ENCODE measurements around the gene CRYGA.
A peak's percentile ranks its signal among the peaks of the same experiment; 100 is the strongest.
"Not testable (repeated sequence)": the region's sequence is repeated elsewhere in the genome, so short reads cannot be mapped to it uniquely, and the experiment has no call there.

Gene CRYGA

GRCh38 chr2:208164951-208165755 is 1.8 kb upstream of the CRYGA start:
- FAIRE-seq (no peak), DNase-seq (ENCODE audit: low spot score) (no peak)

- FAIRE-seq (no peak), DNase-seq (ENCODE audit: low spot score) (no peak)
Observed at GRCh38 chr2:208156439-208156838, 7.0 kb downstream of the CRYGA start.

- DNase-seq (ENCODE audit: low spot score) (no peak), FAIRE-seq (no peak)
Observed at GRCh38 chr2:208153156-208153555, 10.2 kb downstream of the CRYGA start.

- FAIRE-seq: no peak
- DNase-seq (ENCODE audit: low spot score): no peak
Observed at GRCh38 chr2:208150956-208151355, 12.4 kb downstream of the CRYGA start.

- no peak for FAIRE-seq
- no peak for DNase-seq (ENCODE audit: low spot score)
Observed at GRCh38 chr2:208150094-208150493, 13.3 kb downstream of the CRYGA start.

- FAIRE-seq (no peak), DNase-seq (ENCODE audit: low spot score) (no peak)
Observed at GRCh38 chr2:208148803-208149202, 14.6 kb downstream of the CRYGA start.

- DNase-seq (ENCODE audit: low spot score): no peak
- FAIRE-seq: no peak
Observed at GRCh38 chr2:208147759-208148158, 15.6 kb downstream of the CRYGA start.

GRCh38 chr2:208147008-208147407 is 16.4 kb downstream of the CRYGA start:
- FAIRE-seq: no peak
- DNase-seq (ENCODE audit: low spot score): no peak

- DNase-seq (ENCODE audit: low spot score) (no peak), FAIRE-seq (no peak)
Observed at GRCh38 chr2:208146006-208146405, 17.4 kb downstream of the CRYGA start, which contains the start of gene CRYGB. Gene CRYGB (minus strand): TSS chr2:208146158. CDS start chr2:208146120, 38 bp downstream.

GRCh38 chr2:208142925-208143799 is 20.2 kb downstream of the CRYGA start:
- DNase-seq (ENCODE audit: low spot score): no peak
- no peak for FAIRE-seq

GRCh38 chr2:208142240-208142924 is 21.0 kb downstream of the CRYGA start:
- FAIRE-seq (no peak), DNase-seq (ENCODE audit: low spot score) (no peak)

- FAIRE-seq (no peak), DNase-seq (ENCODE audit: low spot score) (no peak)
Observed at GRCh38 chr2:208139447-208139846, 23.9 kb downstream of the CRYGA start.

GRCh38 chr2:208138334-208138733 is 25.1 kb downstream of the CRYGA start:
- not testable (repeated sequence) for DNase-seq (ENCODE audit: low spot score); FAIRE-seq

GRCh38 chr2:208136716-208137094 is 26.7 kb downstream of the CRYGA start:
- DNase-seq (ENCODE audit: low spot score) (no peak), FAIRE-seq (no peak)

GRCh38 chr2:208135794-208136715 is 27.3 kb downstream of the CRYGA start:
- DNase-seq (ENCODE audit: low spot score) (no peak), FAIRE-seq (no peak)

- FAIRE-seq: no peak
- DNase-seq (ENCODE audit: low spot score): no peak
Observed at GRCh38 chr2:208134928-208135586, 28.3 kb downstream of the CRYGA start.

- no peak for DNase-seq (ENCODE audit: low spot score)
- no peak for FAIRE-seq
Observed at GRCh38 chr2:208130712-208131110, 32.7 kb downstream of the CRYGA start.

- FAIRE-seq: no peak
- peak; percentile 59 for DNase-seq (ENCODE audit: low spot score)
Observed at GRCh38 chr2:208129744-208130711, 33.4 kb downstream of the CRYGA start, which contains the start of gene CRYGC. Gene CRYGC (minus strand): TSS chr2:208129828. CDS start chr2:208129792, 36 bp downstream.

GRCh38 chr2:208128136-208128535 is 35.3 kb downstream of the CRYGA start:
- FAIRE-seq (no peak), DNase-seq (ENCODE audit: low spot score) (no peak)

All from urothelium cell line (cell line).